HG02763 (cell line): ENCODE results near the gene CREG2.
A peak's percentile ranks its signal among the peaks of the same experiment; 100 is the strongest.

ENCODE experiments used
- ATAC-seq: cut with Tn5 transposase; IDR thresholded peaks from one replicate; pipeline ENCODE4 v1.9.1; 2021; ENCODE audit warnings: mild to moderate bottlenecking, moderate library complexity; ENCODE audit not compliant: unreplicated experiment

Gene CREG2

DNA sequence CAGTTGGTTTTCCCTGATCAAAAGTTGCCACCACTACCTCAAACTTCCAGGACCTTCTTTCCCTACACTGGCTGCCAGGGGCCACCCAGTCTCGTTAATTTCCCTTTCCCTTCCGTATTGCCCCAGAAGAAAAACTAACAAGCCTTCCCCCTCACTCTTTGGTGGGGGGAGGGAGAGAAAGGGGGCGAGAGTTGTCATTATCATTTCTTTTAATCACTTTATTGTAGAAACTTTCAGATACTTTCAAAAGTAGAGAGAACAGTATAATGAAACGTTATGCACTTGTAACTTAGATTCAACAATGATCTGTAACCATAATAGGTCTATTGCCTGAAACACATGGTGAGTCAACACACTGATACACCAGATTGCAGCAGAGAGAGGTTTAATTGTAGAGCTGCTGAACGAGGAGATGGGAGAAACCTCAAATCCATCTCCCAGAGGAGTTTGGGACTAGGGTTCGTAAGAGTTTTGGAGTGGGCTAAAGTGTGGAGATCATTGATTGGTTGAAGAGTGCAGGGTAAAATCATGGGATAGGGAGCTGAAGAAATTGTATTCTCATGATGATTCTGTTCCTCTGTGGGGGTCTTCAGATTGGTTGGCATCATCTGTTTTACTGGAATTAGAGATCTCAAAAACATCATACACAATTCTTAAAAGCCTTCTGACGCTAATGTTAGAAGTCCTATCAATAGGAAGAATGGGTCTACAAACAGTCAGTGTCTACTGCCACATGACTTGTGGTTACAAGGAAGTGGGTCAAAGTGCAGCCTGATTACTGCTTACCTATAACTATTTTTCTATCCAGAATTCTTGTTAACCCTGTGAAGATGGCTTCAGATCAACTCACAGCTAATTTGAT lies 76.2 kb downstream of the CREG2 start:
- ATAC-seq, result no peak

DNA sequence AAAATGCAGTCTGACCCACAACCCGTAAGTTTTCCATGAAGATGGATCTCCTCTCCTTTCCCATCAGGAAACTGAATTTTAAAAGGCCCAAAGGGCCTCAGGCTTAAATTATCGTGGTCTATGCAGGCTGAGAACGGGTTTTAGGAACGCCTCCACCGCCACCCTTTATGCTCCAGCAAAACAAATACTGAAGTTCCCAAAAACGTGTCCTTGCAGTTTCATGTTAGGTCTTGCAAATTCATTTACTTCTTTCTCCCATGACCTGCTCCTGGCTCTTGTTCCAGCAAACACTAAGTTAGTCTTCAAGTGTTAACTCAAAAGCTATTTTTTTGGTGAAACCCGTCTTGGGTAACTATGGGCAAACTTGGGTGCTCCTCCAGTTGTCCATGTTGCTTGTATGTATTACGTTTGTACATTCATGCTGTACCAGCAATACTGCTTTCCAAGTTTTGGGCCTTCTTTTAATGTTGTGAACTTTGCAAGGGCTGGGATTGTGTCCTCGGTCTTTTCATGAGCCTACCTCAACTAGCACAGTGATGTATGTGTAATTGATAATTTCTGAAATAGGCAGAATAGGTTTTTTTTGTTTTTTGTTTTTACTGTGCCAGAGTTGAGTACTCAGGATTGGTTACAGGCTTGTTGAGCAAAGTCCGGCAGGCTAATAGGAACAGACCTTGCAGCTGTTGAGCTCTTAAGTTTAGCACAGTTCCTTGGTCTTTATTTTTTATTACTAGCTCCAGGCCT lies 77.0 kb downstream of the CREG2 start:
- no peak for ATAC-seq

DNA sequence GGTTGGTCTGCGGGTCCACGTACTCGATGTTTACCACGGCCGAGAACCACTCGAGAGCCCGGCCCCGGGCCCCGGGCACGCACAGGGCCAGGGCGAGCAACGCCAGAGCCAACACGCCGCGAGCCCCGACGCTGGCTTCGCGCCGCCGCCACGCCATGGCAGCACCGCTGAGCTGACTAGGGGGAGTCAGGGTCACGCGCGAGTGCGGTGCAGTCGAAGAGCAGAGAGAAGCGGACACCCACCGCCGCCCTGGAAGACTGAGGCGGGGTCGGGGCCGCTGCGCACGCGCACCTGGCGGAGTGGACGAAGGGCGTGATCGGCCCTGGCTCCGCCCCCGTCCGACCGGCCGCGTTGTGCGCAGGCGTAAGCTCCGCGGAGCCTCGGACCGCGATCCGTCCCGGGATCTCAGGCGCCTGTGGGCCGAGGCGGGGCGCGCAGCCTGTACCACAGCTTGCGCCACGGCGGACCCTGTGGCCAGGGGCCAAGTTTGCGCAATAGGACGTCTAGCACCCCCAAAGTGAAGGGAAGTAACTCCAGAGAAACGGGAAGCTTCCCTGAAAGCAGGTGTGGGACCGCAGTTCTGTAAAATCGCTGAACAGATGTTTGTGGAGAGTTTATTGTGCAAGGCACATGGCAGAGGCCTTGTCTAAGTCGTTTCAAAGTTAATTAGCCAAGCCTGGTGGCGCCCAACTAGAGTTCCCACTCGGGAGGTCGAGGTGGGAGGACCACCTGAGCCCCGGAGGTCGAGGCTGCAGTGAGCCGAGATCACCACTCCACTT lies 78.7 kb downstream of the CREG2 start, which contains the start of gene RNF149:
Gene RNF149, minus strand, starts transcription at position 270 of the 779 bp plus-strand sequence. Its CDS starts 113 bp downstream, at position 157.
- ATAC-seq, result peak; percentile 52

DNA sequence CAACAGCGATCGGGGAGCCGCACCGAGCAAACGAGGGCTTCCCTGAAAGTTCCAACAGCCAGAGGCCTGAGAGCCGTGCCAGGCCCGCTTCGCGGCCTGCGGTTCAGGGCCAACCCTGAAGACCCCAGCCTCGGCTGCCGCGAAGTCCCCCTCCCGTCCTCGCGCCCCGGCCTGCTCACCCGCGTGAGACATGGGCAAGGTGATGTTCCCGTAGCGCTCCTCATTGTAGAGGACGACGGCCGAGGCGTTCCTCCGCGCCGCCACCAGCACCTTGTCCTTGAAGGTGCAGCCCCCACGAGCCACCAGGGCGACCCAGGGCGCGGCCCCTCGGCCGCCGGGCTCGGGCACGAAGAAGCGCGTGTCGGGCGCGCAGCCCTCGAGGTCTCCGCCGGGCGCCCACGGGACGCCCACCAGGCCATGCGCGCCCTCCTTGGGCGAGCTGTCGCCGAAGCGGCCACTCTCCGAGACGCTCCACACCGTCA lies 79.3 kb downstream of the CREG2 start:
- peak; percentile 10 for ATAC-seq

DNA sequence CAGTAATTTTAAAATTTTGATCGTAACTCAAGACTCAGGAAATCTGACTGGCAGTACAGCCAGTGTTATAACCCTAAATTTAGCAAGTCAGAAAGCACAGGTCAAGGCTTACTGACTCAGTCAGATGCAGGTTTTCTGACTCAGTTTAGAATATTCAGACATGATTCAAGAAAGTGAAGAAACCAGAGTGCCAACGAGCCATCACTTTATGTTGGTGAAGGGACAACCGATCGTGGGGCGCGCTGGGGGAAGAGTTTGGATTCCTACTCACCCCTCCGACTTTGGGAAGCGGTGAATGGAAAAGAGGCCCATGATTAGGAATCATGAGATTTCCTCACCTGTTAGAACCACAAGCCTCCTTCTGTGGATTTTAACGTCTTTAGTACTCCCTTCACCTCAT lies 79.8 kb downstream of the CREG2 start:
- no peak for ATAC-seq

DNA sequence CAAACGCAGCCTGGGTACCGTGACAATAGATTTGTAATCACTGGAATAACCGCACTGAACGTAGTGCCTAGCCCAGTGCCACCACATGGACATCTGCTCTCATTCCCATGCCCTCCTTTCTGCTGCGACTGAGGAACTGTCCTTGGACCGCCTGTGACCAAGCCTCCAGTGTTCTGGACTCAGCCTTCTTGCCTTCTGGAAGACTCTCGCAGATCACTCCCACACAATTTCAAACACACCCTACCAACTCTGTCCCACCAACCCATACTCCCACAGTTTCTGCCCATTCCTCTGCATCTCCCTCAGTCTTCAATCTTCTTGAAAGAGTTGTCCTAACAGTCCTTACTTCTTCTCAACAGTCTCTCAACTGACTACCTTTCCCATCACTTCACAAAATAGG lies 80.9 kb downstream of the CREG2 start:
- peak; percentile 13 for ATAC-seq

DNA sequence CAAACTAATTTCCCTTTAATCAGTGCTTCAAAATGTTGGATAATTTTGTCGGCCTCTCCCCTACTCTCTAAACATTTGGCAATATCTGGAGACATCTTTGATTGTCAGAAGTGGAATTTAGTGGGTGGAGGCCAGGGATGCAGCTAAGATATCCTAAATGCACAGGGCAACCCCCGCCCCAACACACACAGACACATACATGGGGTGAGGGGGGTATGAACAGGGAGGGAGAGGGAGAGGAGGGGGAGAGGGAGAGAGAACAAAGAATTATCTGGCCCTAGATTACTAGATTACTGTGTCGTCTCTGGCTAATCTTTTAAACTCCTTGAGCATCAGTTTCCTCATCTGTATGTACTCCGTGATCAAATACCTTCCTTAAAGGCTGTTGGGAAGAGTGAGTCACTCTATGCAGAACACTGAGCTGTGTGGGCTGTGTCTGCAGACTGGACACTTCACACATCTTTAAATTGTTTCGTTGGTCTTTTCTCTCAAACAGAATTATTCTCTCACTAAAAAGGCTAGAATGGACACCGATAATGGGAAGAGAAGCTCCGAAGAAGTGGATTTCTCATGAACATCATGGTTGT lies 81.7 kb downstream of the CREG2 start:
- no peak for ATAC-seq

DNA sequence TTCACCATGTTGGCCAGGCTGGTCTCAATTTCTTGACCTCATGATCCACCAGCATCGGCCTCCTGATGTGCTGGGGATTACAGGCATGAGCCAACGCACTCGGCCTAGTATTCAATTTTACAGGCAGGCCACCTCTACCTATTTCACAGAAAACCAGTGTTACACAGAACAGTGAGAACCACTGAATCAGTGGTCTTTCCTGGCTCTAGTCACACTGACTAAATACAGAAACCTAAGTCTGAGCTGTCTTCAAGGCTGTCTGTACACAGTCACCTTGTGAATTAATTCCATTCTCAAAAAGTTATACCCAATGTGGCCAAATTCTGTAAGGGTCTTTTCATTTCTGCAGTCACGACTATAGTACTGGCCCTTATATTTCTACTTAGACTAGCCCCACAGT lies 82.3 kb downstream of the CREG2 start:
- ATAC-seq, result no peak

DNA sequence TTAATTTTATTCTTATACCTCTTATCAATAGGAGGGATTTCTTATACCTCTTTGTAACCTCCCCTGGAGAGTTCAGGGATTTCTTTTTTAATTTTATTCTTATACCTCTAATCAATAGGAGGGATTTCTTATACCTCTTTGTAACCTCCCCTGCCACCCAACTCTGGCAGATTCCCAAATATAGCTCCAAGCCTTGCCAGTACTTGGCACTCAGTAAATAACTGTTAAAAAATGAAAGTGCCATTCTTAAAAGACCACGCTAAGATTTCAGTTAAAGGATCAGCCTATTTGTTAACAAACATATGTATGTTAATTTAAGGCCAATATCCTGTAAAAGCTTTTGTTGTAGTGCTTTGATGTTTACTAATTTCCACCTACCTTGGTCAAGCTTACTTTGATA lies 83.6 kb downstream of the CREG2 start:
- no peak for ATAC-seq

DNA sequence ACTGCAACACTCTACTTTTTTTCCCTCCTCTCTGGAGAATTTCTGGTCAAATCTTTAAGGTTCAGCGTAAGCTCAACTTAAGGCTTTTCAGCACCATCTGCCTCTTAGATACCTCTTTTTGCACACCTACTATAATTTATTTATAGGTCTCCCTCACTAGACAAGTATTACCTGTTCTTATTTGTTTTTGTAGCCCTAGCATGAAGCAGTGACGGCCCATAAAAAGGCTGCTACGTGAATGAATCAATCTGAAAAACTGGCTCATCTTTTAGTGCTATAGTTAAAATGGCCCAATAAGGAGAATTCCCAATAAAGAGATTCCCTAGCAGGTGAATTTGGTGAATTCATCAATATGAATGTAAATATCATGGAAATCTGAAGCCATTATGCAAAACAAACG lies 85.3 kb downstream of the CREG2 start:
- no peak for ATAC-seq

DNA sequence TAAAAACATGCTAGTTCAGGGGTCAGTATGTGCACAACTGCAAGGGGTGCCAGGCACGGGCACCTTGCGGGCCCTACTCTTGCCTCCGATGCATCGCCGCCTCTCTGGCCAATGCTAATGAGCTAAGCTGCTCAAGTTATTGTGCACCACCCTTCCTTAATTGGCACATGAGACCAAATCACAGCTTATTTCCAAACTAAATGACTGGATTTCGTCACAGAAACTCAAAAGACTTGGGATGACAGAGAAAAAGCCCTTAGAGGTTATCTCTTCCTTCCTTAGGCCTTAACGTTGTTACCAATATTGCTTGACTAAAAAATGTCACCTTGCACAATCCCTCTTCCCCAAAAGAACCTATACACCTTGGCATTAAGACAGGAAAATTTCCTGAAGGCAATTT lies 86.5 kb downstream of the CREG2 start:
- ATAC-seq, result no peak

DNA sequence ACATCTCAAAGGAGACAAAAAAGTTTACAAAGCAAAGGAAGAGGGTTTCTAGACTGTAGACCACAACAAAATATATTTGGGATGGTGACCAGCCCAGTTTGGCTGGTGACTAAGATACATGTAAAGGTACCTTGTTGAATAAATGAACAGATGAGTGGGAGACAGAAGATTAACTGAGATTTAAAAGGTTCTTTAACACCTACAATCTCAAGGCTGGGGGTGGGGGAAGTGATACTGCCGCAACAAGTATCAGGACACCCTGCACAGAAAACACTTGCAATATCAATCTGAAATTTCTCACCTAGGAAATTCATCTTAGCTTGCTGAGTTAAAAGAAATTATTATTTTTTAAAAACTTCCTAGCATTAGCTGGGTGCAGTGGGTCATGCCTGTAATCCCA lies 87.1 kb downstream of the CREG2 start:
- no peak for ATAC-seq

DNA sequence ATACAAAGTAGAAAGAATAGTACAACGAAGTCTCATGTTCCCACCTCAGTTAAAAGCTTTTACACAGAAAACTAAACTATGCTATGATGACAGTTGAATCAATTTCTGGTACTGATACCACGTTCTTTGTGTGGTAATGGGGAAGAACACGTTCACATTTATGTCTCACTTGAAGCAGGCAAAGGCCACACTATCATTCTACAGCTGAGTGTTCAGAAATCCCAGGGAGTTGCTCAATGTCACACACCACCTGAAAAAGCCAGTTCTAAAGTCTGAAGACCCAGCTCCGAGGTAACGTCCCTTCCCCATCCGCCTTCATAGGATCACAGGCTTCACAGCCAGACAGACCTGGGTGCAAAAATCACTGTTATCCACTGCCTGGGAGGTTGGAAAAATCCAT lies 87.7 kb downstream of the CREG2 start:
- no peak for ATAC-seq

DNA sequence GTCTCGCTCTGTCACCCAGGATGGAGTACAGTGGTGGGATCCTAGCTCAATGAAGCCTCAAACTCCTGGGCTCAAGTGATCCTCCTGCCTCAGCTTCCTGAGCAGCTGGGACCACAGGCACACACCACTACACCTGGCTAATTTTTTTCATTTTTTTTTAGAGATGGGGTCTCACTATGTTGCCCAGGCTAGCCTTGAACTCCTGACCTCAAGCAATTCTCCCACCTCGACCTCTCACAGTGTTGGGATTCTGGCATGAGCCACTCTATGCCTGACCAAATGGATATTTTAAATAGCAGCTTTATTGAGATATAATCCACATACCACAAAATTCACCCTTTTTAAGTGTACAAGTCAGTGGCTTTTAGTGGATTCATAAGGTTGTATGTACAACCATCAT lies 89.9 kb downstream of the CREG2 start:
- no peak for ATAC-seq

DNA sequence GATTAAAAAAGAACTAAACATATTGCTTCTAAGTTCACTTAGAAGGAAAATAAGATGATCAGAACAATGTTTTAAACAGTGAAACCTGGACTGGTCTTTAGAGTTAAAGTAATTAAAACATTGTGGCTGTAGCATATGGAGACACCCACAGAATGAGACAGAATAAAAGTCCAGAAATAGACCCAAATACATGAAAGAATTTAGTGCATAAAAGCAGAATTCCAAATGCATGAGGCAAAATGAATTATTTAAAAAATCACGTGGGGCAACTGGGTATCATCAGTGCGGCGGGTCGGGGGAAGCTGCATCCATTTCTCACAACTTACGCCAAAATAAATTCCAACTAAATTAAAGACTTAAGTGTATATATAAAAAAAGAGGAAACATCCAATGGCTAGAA lies 90.9 kb downstream of the CREG2 start:
- no peak for ATAC-seq

DNA sequence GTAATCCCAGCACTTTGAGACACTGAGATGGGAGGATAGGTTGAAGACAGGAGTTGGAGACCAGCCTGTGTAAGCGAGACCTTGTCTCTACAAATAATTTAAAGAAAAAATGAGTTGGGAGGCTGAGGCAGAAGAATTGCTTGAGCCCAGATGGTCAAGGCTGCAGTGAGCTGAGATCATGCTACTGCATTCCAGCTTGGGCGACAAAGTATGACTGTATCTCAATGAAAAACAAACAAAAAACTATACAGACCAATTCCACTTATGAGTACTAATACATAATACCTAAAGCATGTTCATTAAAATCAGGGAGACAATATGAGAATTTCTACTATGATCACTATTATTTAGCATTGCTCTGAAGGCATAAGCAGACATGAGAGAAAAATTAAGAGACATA lies 91.4 kb downstream of the CREG2 start:
- ATAC-seq, result no peak
